HG03469 (cell line): Measurements from ENCODE around the gene PTPN20.
"Not testable (repeated sequence)": the region's sequence is repeated elsewhere in the genome, so short reads cannot be mapped to it uniquely, and the experiment has no call there.

Experiments used
- ATAC-seq: cut with Tn5 transposase; IDR thresholded peaks from one replicate; pipeline ENCODE4 v1.9.1; 2021; ENCODE audit warnings: mild to moderate bottlenecking, moderate library complexity, moderate number of reproducible peaks; ENCODE audit not compliant: unreplicated experiment

PTPN20 gene

GRCh38 chr10:46911144-46911876, at the start of gene PTPN20:
TSS of gene PTPN20 (plus strand) at chr10:46911428. CDS start at chr10:46932500, 21,072 bp downstream.
- not testable (repeated sequence) for ATAC-seq

GRCh38 chr10:46869716-46870115, 41.5 kb upstream of the PTPN20 start:
- not testable (repeated sequence) for ATAC-seq

GRCh38 chr10:46871583-46871982, 39.6 kb upstream of the PTPN20 start:
- ATAC-seq = not testable (repeated sequence)

- ATAC-seq = not testable (repeated sequence)
These were observed 35.9 kb upstream of the PTPN20 start for GRCh38 chr10:46875304-46875703.

- ATAC-seq = not testable (repeated sequence)
These were observed 34.5 kb upstream of the PTPN20 start for GRCh38 chr10:46876773-46877172.

GRCh38 chr10:46878761-46879160, 32.5 kb upstream of the PTPN20 start:
- not testable (repeated sequence) for ATAC-seq

GRCh38 chr10:46890813-46891611, 20.2 kb upstream of the PTPN20 start:
- not testable (repeated sequence) for ATAC-seq

- ATAC-seq = not testable (repeated sequence)
These were observed 14.2 kb upstream of the PTPN20 start for GRCh38 chr10:46896762-46897692.

GRCh38 chr10:46901247-46901646, 10.0 kb upstream of the PTPN20 start:
- ATAC-seq = not testable (repeated sequence)

GRCh38 chr10:46903874-46904273, 7.4 kb upstream of the PTPN20 start:
- ATAC-seq = not testable (repeated sequence)

GRCh38 chr10:46906359-46906758, 4.9 kb upstream of the PTPN20 start:
- not testable (repeated sequence) for ATAC-seq

- ATAC-seq = not testable (repeated sequence)
These were observed 3.8 kb upstream of the PTPN20 start for GRCh38 chr10:46907185-46908117.

- not testable (repeated sequence) for ATAC-seq
These were observed 11.3 kb downstream of the PTPN20 start for GRCh38 chr10:46922498-46922897.

GRCh38 chr10:46925156-46925555, 13.9 kb downstream of the PTPN20 start:
- ATAC-seq = not testable (repeated sequence)

GRCh38 chr10:46925853-46926252, 14.6 kb downstream of the PTPN20 start:
- not testable (repeated sequence) for ATAC-seq

GRCh38 chr10:46928810-46929209, 17.6 kb downstream of the PTPN20 start:
- ATAC-seq = not testable (repeated sequence)

- not testable (repeated sequence) for ATAC-seq
These were observed 21.2 kb downstream of the PTPN20 start for GRCh38 chr10:46932383-46932782.

- ATAC-seq = not testable (repeated sequence)
These were observed 29.9 kb downstream of the PTPN20 start for GRCh38 chr10:46941091-46941490.

GRCh38 chr10:46948687-46949518, 37.7 kb downstream of the PTPN20 start:
- ATAC-seq = not testable (repeated sequence)
